Neural cell (in vitro differentiated cells): Measurements from ENCODE around the gene EXOC6B.

Source experiments
- EP300 ChIP-seq: fragments of 450-650 bp; conservative IDR thresholded peaks from 2 replicates; pipeline ENCODE4 v1.6.1; 2014; ENCODE audit warnings: antibody characterized with exemption, mild to moderate bottlenecking, moderate library complexity; ENCODE audit not compliant: poor library complexity, severe bottlenecking
- EZH2 ChIP-seq: fragments of 200-600, 300-800 bp; shearing (Covaris generic), sonication (generic); IDR thresholded peaks from 2 replicates; pipeline ENCODE4 v1.6.1; 2014; ENCODE audit warnings: antibody characterized with exemption, low read length, borderline replicate concordance, mild to moderate bottlenecking; ENCODE audit not compliant: insufficient read depth, poor library complexity, severe bottlenecking
- MXI1 ChIP-seq: fragments of 450-650 bp; conservative IDR thresholded peaks from 2 replicates; pipeline ENCODE4 v1.6.1; 2014; ENCODE audit warnings: antibody characterized with exemption, mild to moderate bottlenecking; ENCODE audit not compliant: poor library complexity, severe bottlenecking
- POLR2AphosphoS5 ChIP-seq: IDR thresholded peaks from 2 replicates; pipeline ENCODE4 v1.6.1; 2012
- RAD21 ChIP-seq: fragments of 450-650 bp; conservative IDR thresholded peaks from 2 replicates; pipeline ENCODE4 v1.6.1; 2014; ENCODE audit warnings: antibody characterized with exemption, mild to moderate bottlenecking, moderate library complexity
- SMC3 ChIP-seq: fragments of 450-650 bp; conservative IDR thresholded peaks from 2 replicates; pipeline ENCODE4 v1.6.1; 2014; ENCODE audit warnings: antibody characterized with exemption, mild to moderate bottlenecking, moderate library complexity; ENCODE audit not compliant: poor library complexity
- TF ChIP-seq, protein P1 (sequence below): fragments of 450-650 bp; IDR thresholded peaks from 2 replicates; pipeline ENCODE4 v1.5.1; 2014; ENCODE audit warnings: antibody characterized with exemption, mild to moderate bottlenecking, moderate library complexity; ENCODE audit not compliant: poor library complexity, severe bottlenecking

DNA sequence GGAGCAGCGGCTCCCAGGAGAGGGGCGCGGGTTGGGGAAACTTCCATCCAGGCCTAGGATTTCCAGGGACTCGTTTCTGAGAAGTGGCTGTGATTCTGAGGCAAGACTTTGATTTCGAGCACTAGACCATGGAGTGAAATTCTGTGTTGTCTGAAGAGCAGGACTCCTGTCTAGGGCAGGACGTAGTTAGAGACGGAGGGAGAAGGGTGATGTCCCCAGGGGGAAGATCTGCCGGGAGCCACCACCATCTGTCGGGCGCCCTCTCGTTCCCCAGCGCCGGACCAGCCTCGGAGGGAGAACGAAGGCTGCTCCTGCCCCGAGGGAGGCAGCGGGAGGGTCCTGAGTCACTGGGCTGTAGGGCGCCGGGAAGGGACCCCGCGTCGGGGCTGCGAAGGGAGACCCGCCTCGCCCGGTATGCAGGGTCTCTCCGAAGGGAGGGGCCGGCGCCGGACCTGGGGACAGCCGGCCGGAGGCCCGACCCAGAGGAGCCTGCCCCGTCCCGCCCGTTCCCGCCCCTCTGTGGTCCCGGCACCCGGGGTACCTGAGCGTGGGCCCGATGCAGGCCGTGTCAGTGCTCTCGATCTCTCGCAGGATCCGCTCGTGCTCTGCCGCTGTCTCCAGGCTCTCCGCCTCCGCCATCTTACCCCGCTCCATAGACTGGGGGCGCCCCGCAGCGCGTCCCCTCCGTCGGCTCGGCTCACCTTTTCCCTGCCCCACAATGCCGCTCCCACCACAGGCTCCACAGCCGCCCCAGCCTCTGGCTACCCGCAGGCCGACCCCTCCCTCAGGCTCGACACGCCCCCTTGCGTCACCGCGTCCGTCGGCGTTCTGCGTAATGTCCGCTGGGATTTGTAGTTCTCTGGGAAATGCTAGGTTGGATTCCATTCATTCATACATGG lies at the start of gene EXOC6B:
- TF ChIP-seq, protein P1, sequence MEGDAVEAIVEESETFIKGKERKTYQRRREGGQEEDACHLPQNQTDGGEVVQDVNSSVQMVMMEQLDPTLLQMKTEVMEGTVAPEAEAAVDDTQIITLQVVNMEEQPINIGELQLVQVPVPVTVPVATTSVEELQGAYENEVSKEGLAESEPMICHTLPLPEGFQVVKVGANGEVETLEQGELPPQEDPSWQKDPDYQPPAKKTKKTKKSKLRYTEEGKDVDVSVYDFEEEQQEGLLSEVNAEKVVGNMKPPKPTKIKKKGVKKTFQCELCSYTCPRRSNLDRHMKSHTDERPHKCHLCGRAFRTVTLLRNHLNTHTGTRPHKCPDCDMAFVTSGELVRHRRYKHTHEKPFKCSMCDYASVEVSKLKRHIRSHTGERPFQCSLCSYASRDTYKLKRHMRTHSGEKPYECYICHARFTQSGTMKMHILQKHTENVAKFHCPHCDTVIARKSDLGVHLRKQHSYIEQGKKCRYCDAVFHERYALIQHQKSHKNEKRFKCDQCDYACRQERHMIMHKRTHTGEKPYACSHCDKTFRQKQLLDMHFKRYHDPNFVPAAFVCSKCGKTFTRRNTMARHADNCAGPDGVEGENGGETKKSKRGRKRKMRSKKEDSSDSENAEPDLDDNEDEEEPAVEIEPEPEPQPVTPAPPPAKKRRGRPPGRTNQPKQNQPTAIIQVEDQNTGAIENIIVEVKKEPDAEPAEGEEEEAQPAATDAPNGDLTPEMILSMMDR, result peak; percentile 24
- TF ChIP-seq RAD21 (no peak), SMC3 (peak; percentile 12), MXI1 (peak; percentile 58), POLR2AphosphoS5 (peak; percentile 98), EZH2 (no peak), EP300 (peak; percentile 32)
